Loucy (cell line): ENCODE measurements around the gene MSX1.

ENCODE experiments used
- H2AFZ ChIP-seq: fragments of 200-600 bp; sonication (generic); 2 replicates; pipeline ENCODE4 v1.6.0; 2016; ENCODE audit warnings: antibody characterized with exemption, mild to moderate bottlenecking, low read length, moderate library complexity
- H3F3A ChIP-seq: fragments of 200-600 bp; 2 replicates; pipeline ENCODE4 v1.6.0; 2016; ENCODE audit warnings: antibody characterized with exemption, low read depth, mild to moderate bottlenecking
- H3K27me3 ChIP-seq: fragments of 200-600 bp; sonication (generic); 2 replicates; pipeline ENCODE4 v1.6.1; 2014; ENCODE audit warnings: low read length, mild to moderate bottlenecking; ENCODE audit not compliant: insufficient read depth, poor library complexity, severe bottlenecking
- H3K36me3 ChIP-seq: fragments of 200-600 bp; sonication (generic); 2 replicates; pipeline ENCODE4 v1.6.1; 2016; ENCODE audit warnings: low read length; ENCODE audit not compliant: insufficient read depth
- H3K4me1 ChIP-seq: fragments of 200-600 bp; sonication (generic); 2 replicates; pipeline ENCODE4 v1.5.1; 2014; ENCODE audit warnings: low read length, mild to moderate bottlenecking; ENCODE audit not compliant: insufficient read depth, poor library complexity, severe bottlenecking
- H3K4me2 ChIP-seq: fragments of 200-600 bp; sonication (generic); 2 replicates; pipeline ENCODE4 v1.6.0; 2014; ENCODE audit warnings: antibody characterized with exemption, low read length, low read depth, mild to moderate bottlenecking; ENCODE audit not compliant: poor library complexity, severe bottlenecking
- H3K4me3 ChIP-seq: fragments of 200-600 bp; sonication (generic); 2 replicates; pipeline ENCODE4 v1.5.1; 2014; ENCODE audit warnings: low read length, mild to moderate bottlenecking, mixed read lengths; ENCODE audit not compliant: poor library complexity, severe bottlenecking
- H3K79me2 ChIP-seq: fragments of 200-600 bp; sonication (generic); 2 replicates; pipeline ENCODE4 v1.6.1; 2014; ENCODE audit warnings: low read length; ENCODE audit not compliant: insufficient read depth
- H3K9ac ChIP-seq: fragments of 200-600 bp; sonication (generic); 2 replicates; pipeline ENCODE4 v1.6.0; 2014; ENCODE audit warnings: mild to moderate bottlenecking, low read depth, low read length, moderate library complexity; ENCODE audit not compliant: poor library complexity, severe bottlenecking
- H3K9me2 ChIP-seq: fragments of 200-600 bp; sonication (generic); replicated peaks from 2 replicates; pipeline ENCODE4 v1.6.1; 2016; ENCODE audit warnings: low read depth, low read length, mixed read lengths
- H3K9me3 ChIP-seq: fragments of 200-600 bp; sonication (generic); 2 replicates; pipeline ENCODE4 v1.6.1; 2014; ENCODE audit warnings: mild to moderate bottlenecking, antibody characterized with exemption, low read length, low read depth; ENCODE audit not compliant: insufficient read depth
- H4K20me1 ChIP-seq: fragments of 200-600 bp; sonication (generic); 2 replicates; pipeline ENCODE4 v1.6.0; 2014; ENCODE audit warnings: antibody characterized with exemption, low read length, mild to moderate bottlenecking; ENCODE audit not compliant: insufficient read depth, poor library complexity, severe bottlenecking
- EZH2phosphoT487 ChIP-seq: fragments of 200-600 bp; IDR thresholded peaks from 2 replicates; pipeline ENCODE4 v1.6.1; 2018; ENCODE audit warnings: antibody characterized with exemption, mild to moderate bottlenecking, moderate library complexity, borderline replicate concordance
- TF ChIP-seq, protein P1 (sequence below): fragments of 200-600 bp; sonication (generic); conservative IDR thresholded peaks from 2 replicates; pipeline ENCODE4 v1.5.1; 2014; ENCODE audit warnings: mild to moderate bottlenecking, antibody characterized with exemption, low read length

MSX1 gene

DNA sequence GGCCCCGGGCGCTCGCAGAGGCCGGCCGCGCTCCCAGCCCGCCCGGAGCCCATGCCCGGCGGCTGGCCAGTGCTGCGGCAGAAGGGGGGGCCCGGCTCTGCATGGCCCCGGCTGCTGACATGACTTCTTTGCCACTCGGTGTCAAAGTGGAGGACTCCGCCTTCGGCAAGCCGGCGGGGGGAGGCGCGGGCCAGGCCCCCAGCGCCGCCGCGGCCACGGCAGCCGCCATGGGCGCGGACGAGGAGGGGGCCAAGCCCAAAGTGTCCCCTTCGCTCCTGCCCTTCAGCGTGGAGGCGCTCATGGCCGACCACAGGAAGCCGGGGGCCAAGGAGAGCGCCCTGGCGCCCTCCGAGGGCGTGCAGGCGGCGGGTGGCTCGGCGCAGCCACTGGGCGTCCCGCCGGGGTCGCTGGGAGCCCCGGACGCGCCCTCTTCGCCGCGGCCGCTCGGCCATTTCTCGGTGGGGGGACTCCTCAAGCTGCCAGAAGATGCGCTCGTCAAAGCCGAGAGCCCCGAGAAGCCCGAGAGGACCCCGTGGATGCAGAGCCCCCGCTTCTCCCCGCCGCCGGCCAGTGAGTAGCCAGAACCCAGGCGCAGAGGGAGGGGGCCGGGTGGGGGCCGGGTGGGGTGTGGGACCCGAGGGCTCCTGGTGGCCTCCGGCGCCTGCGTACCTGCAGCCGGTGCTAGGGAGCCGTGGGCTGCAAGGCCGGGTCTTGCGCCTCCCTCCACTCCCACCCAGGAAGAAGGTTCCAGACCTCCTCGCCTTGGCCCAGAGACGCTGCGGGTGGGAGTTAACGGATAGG, 534 bp downstream of the MSX1 start:
- TF ChIP-seq EZH2phosphoT487, result no peak
- TF ChIP-seq, protein P1, sequence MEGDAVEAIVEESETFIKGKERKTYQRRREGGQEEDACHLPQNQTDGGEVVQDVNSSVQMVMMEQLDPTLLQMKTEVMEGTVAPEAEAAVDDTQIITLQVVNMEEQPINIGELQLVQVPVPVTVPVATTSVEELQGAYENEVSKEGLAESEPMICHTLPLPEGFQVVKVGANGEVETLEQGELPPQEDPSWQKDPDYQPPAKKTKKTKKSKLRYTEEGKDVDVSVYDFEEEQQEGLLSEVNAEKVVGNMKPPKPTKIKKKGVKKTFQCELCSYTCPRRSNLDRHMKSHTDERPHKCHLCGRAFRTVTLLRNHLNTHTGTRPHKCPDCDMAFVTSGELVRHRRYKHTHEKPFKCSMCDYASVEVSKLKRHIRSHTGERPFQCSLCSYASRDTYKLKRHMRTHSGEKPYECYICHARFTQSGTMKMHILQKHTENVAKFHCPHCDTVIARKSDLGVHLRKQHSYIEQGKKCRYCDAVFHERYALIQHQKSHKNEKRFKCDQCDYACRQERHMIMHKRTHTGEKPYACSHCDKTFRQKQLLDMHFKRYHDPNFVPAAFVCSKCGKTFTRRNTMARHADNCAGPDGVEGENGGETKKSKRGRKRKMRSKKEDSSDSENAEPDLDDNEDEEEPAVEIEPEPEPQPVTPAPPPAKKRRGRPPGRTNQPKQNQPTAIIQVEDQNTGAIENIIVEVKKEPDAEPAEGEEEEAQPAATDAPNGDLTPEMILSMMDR, result no peak
- peak overlapping the region; percentile 67; the same call in 1 of the 2 replicates for H2AFZ ChIP-seq

GRCh38 chr4:4860600-4861389, 1.3 kb downstream of the MSX1 start:
- Histone ChIP-seq H3K36me3 (no peaks in the 10 kb centered on the region), H3K9me3 (no peaks in the 10 kb centered on the region), H3F3A (no peaks in the 10 kb centered on the region), H4K20me1 (peaks cover 4% of the 10 kb centered on the region), H3K27me3 (no peaks in the 10 kb centered on the region), H3K4me1 (peaks cover 6% of the 10 kb centered on the region), H3K4me3 (peak overlapping the region; percentile 81), H3K9me2 (no peaks in the 10 kb centered on the region), H3K79me2 (peaks cover 11% of the 10 kb centered on the region), H3K9ac (peak overlapping the region; percentile 72), H2AFZ (0 out of 2 replicates have a peak overlapping the region, but pooled peaks have one; percentile 67), H3K4me2 (peak overlapping the region; percentile 70)
- TF ChIP-seq EZH2phosphoT487, result no peak
- TF ChIP-seq, protein P1, result no peak

More for the DNA sequence above, 534 bp downstream of the MSX1 start:
- H3K9ac ChIP-seq, result peak overlapping the region; percentile 72
- H3K36me3 ChIP-seq, result no peaks in the 10 kb centered on the region
- no peaks in the 10 kb centered on the region for H3K9me3 ChIP-seq
- no peaks in the 10 kb centered on the region for H3K27me3 ChIP-seq
- H3K9me2 ChIP-seq, result no peaks in the 10 kb centered on the region
- H3K4me2 ChIP-seq, result peak overlapping the region; percentile 70
- H3F3A ChIP-seq, result no peaks in the 10 kb centered on the region
- H3K79me2 ChIP-seq, result peaks cover 11% of the 10 kb centered on the region
- H3K4me3 ChIP-seq, result peak overlapping the region; percentile 81
- peaks cover 6% of the 10 kb centered on the region for H3K4me1 ChIP-seq
- H4K20me1 ChIP-seq, result peaks cover 4% of the 10 kb centered on the region

- Histone ChIP-seq H3K9me3 (no peaks in the 10 kb centered on the region), H3K4me2 (peak overlapping the region; percentile 70), H3K27me3 (no peaks in the 10 kb centered on the region), H3K9me2 (no peaks in the 10 kb centered on the region), H3F3A (no peaks in the 10 kb centered on the region), H4K20me1 (peaks cover 4% of the 10 kb centered on the region), H3K9ac (no peak overlapping the region), H3K4me1 (peaks cover 6% of the 10 kb centered on the region), H2AFZ (no peak overlapping the region), H3K36me3 (no peaks in the 10 kb centered on the region), H3K79me2 (peaks cover 11% of the 10 kb centered on the region), H3K4me3 (peak overlapping the region; percentile 81)
- TF ChIP-seq EZH2phosphoT487, result no peak
- TF ChIP-seq, protein P1, result no peak
Observed at GRCh38 chr4:4861390-4862018, 2.0 kb downstream of the MSX1 start.
